Islet precursor cell (in vitro differentiated cells): ENCODE data around the gene PPP3CA.
A peak's percentile ranks its signal among the peaks of the same experiment; 100 is the strongest.

Experiments
- DNase-seq: peaks from one replicate; pipeline ENCODE4 v3.0.0-alpha.2; 2018

PPP3CA gene

GRCh38 chr4:101347267-101347556 lies at the start of gene PPP3CA:
TSS of gene PPP3CA (minus strand) at chr4:101347526.
- no peak for DNase-seq

- DNase-seq = peak; percentile 66
Measured at GRCh38 chr4:101393256-101393655, 45.9 kb upstream of the PPP3CA start.

GRCh38 chr4:101370663-101371210 lies 23.4 kb upstream of the PPP3CA start:
- no peak for DNase-seq

GRCh38 chr4:101367201-101367600 lies 19.9 kb upstream of the PPP3CA start:
- DNase-seq = peak; percentile 74

GRCh38 chr4:101366331-101366730 lies 19.0 kb upstream of the PPP3CA start:
- no peak for DNase-seq

- no peak for DNase-seq
Measured at GRCh38 chr4:101357751-101358150, 10.4 kb upstream of the PPP3CA start.

- DNase-seq = peak; percentile 73
Measured at GRCh38 chr4:101356928-101357327, 9.6 kb upstream of the PPP3CA start.

GRCh38 chr4:101355767-101356702 lies 8.7 kb upstream of the PPP3CA start:
- DNase-seq = peak; percentile 58

- DNase-seq = no peak
Measured at GRCh38 chr4:101355246-101355645, 7.9 kb upstream of the PPP3CA start.

- DNase-seq = no peak
Measured at GRCh38 chr4:101349801-101350064, 2.4 kb upstream of the PPP3CA start.

- DNase-seq = no peak
Measured at GRCh38 chr4:101348995-101349800, 1.9 kb upstream of the PPP3CA start.

- DNase-seq = no peak
Measured at GRCh38 chr4:101348367-101348827, 1.1 kb upstream of the PPP3CA start.

- DNase-seq = peak; percentile 99
Measured at GRCh38 chr4:101347557-101348366, 436 bp upstream of the PPP3CA start.

- DNase-seq = peak; percentile 78
Measured at GRCh38 chr4:101346351-101347266, 717 bp downstream of the PPP3CA start.

GRCh38 chr4:101345596-101346350 lies 1.6 kb downstream of the PPP3CA start:
- DNase-seq = peak; percentile 76

GRCh38 chr4:101345271-101345595 lies 2.1 kb downstream of the PPP3CA start:
- DNase-seq = peak; percentile 65

- no peak for DNase-seq
Measured at GRCh38 chr4:101339332-101339731, 8.0 kb downstream of the PPP3CA start.

GRCh38 chr4:101337688-101338087 lies 9.6 kb downstream of the PPP3CA start:
- peak; percentile 53 for DNase-seq

GRCh38 chr4:101334963-101335572 lies 12.3 kb downstream of the PPP3CA start:
- DNase-seq = no peak

- DNase-seq = no peak
Measured at GRCh38 chr4:101332424-101332823, 14.9 kb downstream of the PPP3CA start.

GRCh38 chr4:101331017-101331416 lies 16.3 kb downstream of the PPP3CA start:
- DNase-seq = no peak
